Measurements from ENCODE around the gene ERLIN1. TPM values are rescaled to one million over a fixed set of nuclear protein-coding genes. Genes with fewer than 3 reads are reported as not detected.
A peak's percentile ranks its signal among the peaks of the same experiment; 100 is the strongest.

Gene ERLIN1
- total RNA-seq, result 35.8 and 36.6 TPM in 2 replicates
- long read RNA-seq, full-length matches to known transcripts, result 42 of 118 reads
- long read RNA-seq, partial matches to known transcripts, result 21 of 118 reads
- long read RNA-seq, other reads (novel, unspliced or antisense), result 55 of 118 reads

DNA sequence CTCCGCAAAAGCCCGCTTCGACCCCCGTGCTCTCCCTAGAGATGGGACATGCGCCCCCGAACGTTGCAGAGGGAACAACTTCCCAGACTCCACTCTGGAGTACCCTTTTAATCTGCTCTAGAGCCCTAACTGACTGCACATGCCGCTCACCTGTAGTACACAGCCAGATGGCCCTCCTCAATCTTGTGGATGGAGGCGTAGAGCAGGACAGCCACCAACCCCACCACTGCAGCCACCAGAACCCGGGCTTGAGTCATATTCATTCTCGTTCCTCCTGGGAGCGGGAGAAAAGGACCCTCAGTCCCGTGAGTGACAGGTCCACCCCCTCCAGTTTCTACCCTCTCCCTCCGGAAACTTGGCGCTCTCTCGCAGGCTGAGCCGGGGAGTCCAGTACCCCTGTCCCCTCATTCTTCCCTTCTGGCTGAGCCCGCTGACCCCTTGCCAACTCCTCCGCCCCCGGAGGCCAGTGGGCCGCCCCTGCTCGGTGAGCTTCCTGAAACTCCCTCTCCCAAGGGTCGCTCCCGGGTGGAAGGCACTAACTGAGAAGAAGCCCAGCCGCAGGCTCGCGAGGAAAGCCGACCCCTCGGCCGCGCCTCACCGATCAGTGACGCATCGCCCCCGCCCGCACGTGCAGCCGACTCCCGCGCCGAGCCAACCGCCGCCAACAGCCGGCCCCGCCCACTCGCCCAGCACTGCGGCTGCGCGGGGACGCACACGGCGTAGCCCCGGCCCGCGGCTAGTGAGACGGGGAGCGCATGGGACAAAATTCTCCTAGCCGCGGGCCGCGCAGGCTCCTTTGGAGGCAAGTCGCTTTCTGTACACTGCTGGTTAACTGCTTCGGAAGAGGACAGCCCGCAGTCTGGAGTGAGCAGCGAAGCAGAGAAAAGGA is at the start of gene ERLIN1:
ERLIN1 (minus strand) TSS at position 666 of the 889 bp plus-strand sequence; CDS start at position 263, 403 bp downstream.
- peak within 1 kb of the TSS; percentile 98 for H3K4me3 Mint-ChIP-seq
- TF ChIP-seq, protein P1, sequence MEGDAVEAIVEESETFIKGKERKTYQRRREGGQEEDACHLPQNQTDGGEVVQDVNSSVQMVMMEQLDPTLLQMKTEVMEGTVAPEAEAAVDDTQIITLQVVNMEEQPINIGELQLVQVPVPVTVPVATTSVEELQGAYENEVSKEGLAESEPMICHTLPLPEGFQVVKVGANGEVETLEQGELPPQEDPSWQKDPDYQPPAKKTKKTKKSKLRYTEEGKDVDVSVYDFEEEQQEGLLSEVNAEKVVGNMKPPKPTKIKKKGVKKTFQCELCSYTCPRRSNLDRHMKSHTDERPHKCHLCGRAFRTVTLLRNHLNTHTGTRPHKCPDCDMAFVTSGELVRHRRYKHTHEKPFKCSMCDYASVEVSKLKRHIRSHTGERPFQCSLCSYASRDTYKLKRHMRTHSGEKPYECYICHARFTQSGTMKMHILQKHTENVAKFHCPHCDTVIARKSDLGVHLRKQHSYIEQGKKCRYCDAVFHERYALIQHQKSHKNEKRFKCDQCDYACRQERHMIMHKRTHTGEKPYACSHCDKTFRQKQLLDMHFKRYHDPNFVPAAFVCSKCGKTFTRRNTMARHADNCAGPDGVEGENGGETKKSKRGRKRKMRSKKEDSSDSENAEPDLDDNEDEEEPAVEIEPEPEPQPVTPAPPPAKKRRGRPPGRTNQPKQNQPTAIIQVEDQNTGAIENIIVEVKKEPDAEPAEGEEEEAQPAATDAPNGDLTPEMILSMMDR (conservative IDR thresholded peaks at IDR 0.05), result no peak
- H3K27ac Mint-ChIP-seq (ENCODE audit: unreplicated experiment), result peak within 1 kb of the TSS; percentile 95
- DNase-seq (ENCODE audit: low read depth, low spot score), result peak; percentile 91
- no peaks in the 10 kb centered on the region for H3K9me3 Mint-ChIP-seq
- no peaks in the 10 kb centered on the region for H3K27me3 Mint-ChIP-seq (ENCODE audit: low read depth)
- H3K4me1 Mint-ChIP-seq, result peaks cover 44% of the 10 kb centered on the region
- peaks cover 14% of the 10 kb centered on the region for H3K36me3 Mint-ChIP-seq (ENCODE audit: low read depth)

- H3K27me3 Mint-ChIP-seq (ENCODE audit: low read depth), result no peaks in the 10 kb centered on the region
- peak overlapping the region; percentile 38 for H3K4me3 Mint-ChIP-seq
- no peaks in the 10 kb centered on the region for H3K9me3 Mint-ChIP-seq
- TF ChIP-seq, protein P1 (conservative IDR thresholded peaks at IDR 0.05), result no peak
- peaks cover 24% of the 10 kb centered on the region for H3K4me1 Mint-ChIP-seq
- no peak overlapping the region for H3K27ac Mint-ChIP-seq (ENCODE audit: unreplicated experiment)
- DNase-seq (ENCODE audit: low read depth, low spot score), result no peak
- H3K36me3 Mint-ChIP-seq (ENCODE audit: low read depth), result peaks cover 7% of the 10 kb centered on the region
Measured at GRCh38 chr10:100232101-100232500, 46.3 kb upstream of the ERLIN1 start.

DNA sequence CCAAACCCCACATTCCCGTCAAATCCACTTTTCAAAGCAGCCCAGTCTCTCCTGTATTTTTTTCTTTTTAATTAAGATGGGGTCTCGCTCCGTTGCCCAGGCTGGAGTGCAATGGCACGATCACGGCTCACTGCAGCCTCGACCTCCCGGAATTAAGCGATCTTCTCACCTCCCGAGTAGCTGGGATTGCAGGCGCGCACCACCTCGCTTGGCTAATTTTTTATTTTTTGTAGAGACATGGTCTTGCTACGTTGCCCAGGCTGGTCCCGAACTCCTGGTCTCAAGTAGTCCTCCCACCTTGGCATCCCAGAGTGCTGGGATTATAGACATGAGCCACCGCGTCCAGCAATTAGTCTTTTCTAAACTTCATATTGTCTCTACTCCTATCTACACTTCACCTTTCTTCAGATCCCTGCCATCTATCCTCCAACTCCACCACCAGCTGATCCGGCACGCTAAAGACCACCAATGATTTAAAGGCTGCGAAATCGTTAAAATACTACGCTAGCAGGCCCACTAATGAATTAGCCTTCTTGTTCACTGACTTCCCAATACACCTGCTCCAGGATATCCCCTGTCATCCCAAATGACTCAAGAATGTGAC is 44.1 kb upstream of the ERLIN1 start:
- no peaks in the 10 kb centered on the region for H3K27me3 Mint-ChIP-seq (ENCODE audit: low read depth)
- peaks cover 14% of the 10 kb centered on the region for H3K36me3 Mint-ChIP-seq (ENCODE audit: low read depth)
- peaks cover 24% of the 10 kb centered on the region for H3K4me1 Mint-ChIP-seq
- TF ChIP-seq, protein P1 (conservative IDR thresholded peaks at IDR 0.05), result no peak
- H3K27ac Mint-ChIP-seq (ENCODE audit: unreplicated experiment), result peak overlapping the region; percentile 96
- H3K4me3 Mint-ChIP-seq, result peak overlapping the region; percentile 93
- no peaks in the 10 kb centered on the region for H3K9me3 Mint-ChIP-seq
- no peak for DNase-seq (ENCODE audit: low read depth, low spot score)

GRCh38 chr10:100223879-100224278 is 38.0 kb upstream of the ERLIN1 start:
- H3K27me3 Mint-ChIP-seq (ENCODE audit: low read depth), result no peaks in the 10 kb centered on the region
- TF ChIP-seq, protein P1 (conservative IDR thresholded peaks at IDR 0.05), result no peak
- peaks cover 11% of the 10 kb centered on the region for H3K4me1 Mint-ChIP-seq
- H3K4me3 Mint-ChIP-seq, result no peak overlapping the region
- DNase-seq (ENCODE audit: low read depth, low spot score), result no peak
- peaks cover 11% of the 10 kb centered on the region for H3K36me3 Mint-ChIP-seq (ENCODE audit: low read depth)
- H3K27ac Mint-ChIP-seq (ENCODE audit: unreplicated experiment), result no peak overlapping the region
- H3K9me3 Mint-ChIP-seq, result no peaks in the 10 kb centered on the region

- Mint-ChIP-seq H3K27ac (ENCODE audit: unreplicated experiment) (no peak overlapping the region), H3K9me3 (no peaks in the 10 kb centered on the region), H3K4me3 (no peak overlapping the region), H3K4me1 (peaks cover 2% of the 10 kb centered on the region), H3K27me3 (ENCODE audit: low read depth) (no peaks in the 10 kb centered on the region), H3K36me3 (ENCODE audit: low read depth) (peaks cover 11% of the 10 kb centered on the region)
- TF ChIP-seq, protein P1 (conservative IDR thresholded peaks at IDR 0.05), result no peak
- DNase-seq (ENCODE audit: low read depth, low spot score), result no peak
Measured at GRCh38 chr10:100222529-100222928, 36.7 kb upstream of the ERLIN1 start.
